Stimulated activated CD4-positive, alpha-beta T cell treated with anti-CD3 and anti-CD28 coated beads, Interleukin-1b, Interleukin-23, amount 100 ng/mL, for 4 hours (primary cell): Measurements from ENCODE around the gene VIPR2.
"Not testable (repeated sequence)": the region's sequence is repeated elsewhere in the genome, so short reads cannot be mapped to it uniquely, and the experiment has no call there.

Experiments
- DNase-seq, 2 donors: peaks; one replicate each; pipeline ENCODE4 v3.0.0-alpha.2; 2020; ENCODE audit warnings: low read depth in 2 of 2

The VIPR2 gene

DNA sequence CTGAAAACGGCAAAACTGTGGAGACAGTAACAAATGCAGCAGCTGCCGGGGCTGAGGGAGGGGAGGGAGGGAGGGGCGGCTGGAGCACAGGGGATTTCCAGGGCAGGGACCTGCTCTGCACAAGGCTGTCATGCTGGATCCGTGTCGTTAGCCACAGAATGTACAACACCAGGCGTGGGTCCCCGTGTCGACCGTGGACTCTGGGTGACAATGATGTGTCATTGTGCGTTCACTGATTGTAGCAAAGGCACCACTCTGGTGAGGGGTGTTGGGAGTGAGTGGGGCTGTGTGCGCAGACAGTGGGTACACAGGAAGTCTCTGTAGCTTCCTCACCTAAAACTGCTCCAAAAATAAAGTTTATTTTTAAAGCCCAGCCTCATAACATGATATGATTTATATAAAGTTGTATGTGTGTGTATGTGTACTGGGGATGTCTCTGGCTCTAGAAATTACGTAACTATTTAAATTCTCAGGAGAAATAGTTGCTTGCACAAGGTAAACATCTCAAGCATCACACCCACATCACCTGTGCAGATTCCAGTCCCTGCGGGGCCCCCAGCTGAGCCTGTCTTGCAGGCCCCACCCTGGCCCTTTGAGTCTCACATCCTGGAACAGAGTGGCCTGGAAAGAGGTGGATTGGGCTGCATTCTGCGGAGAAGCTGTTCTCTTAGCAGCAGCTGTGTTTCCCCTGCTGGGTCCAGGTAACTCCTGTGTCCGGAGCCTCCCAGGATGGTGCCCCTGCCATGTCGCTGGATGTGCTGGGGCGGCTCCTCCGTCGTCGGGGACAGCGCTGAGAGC is 152.6 kb downstream of the VIPR2 start:
- DNase-seq: no peak

DNA sequence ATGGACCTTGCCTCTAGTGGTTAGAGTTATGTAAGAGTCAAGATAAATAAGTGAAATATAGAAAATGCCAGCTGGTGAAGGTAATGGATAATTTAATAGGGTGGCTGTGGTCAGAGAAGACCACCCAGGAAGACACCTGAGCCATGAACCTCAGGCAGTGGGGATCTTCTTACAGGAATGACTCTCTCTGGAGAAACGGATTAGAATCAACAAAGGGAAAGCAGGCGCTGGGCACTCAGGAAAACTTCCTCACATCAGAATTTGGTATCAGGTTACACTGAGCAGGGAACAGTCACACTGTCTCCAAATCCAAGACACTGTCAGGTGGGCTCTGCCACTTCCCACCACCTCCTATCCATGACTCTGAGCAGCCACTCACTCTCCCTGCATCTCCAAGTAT is 155.7 kb downstream of the VIPR2 start:
- DNase-seq: no peak

- no peak for DNase-seq
Measured at GRCh38 chr7:158988302-158988862, 156.3 kb downstream of the VIPR2 start.

- DNase-seq: no peak
Measured at GRCh38 chr7:158987691-158988090, 157.0 kb downstream of the VIPR2 start.

DNA sequence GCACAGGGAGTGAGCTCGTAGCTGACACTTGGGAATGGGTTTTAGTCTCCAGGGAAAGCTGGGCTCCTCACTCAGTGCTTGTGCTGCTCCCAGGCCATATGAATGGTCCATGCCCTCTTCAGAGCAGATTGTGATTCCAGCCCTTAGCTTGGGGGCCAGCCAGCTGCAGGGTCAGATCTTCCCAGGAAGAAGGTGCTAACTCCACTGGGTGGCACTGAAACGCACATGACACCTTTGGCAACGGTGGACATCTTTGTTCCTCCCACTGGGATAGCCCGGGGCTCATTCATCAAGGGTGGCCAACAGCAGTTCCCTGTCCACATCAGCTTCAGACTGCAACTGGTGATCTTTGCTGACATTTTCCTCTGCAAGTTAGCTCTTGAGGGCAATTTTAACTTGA is 159.1 kb downstream of the VIPR2 start:
- no peak for DNase-seq

- DNase-seq: not testable (repeated sequence)
Measured at GRCh38 chr7:158984007-158984406, 160.7 kb downstream of the VIPR2 start.

- DNase-seq: not testable (repeated sequence)
Measured at GRCh38 chr7:158982080-158982479, 162.6 kb downstream of the VIPR2 start.

GRCh38 chr7:158979635-158980351 is 164.9 kb downstream of the VIPR2 start:
- DNase-seq: no peak

DNA sequence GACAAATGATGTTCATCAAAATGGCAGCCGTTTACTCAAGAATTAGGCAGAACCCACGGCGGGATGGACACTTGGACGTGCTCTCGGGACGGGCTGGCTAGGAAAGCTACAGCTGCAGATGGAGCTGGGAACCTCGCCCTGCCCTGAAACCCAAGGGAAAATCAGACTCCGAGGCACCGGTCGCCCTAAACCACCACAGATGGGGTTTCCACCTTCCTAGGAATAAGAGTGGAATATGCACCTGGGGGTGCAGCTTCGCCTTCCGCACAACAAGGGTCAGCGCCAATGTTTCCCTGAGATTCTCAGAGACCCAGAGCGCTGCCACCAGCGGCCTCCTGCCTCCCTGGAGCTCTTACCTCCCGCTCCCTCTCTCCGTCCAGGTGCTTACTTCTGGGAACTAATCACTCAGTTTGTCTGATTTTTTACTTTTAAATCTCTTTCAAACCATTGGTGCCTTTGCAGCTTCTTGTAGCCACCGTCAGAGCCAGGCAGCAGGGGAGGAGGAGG is 165.6 kb downstream of the VIPR2 start:
- no peak for DNase-seq
